RKO (cell line): ENCODE data around the gene SAMD4A.
"Not testable (repeated sequence)": the region's sequence is repeated elsewhere in the genome, so short reads cannot be mapped to it uniquely, and the experiment has no call there.

Source experiments
- DNase-seq: peaks from one replicate; pipeline ENCODE4 v3.0.0-alpha.2; 2016; ENCODE audit warnings: low spot score

The SAMD4A gene

DNA sequence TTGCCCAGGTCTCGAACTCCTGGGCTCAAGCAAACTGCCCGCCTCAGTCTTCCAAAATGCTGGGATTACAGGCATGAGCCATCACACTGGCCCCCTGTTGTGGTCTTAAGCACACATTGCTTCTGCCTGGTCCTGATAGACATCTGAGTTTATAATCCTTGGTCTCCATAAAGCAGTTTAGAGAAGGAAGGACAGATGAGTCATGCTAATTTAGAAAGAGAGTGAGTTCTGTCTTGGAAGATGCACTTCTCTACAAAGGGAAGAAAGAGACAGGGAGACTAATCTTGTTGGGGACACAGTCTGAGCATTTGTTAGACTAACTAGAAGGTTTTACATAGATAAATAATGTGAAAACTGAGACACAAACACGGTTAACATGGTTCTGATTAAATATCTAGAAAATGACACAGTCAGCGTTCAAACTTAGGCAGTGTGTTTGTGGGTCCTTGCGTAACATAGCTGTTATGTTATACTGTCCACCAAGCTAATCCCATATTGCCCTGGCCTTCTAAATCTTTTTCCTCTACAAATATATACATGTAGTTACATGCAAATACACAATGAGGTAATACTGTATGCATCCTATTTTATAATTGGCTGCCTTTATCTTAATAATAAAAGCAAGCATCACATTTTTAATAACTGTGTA, 31.0 kb downstream of the SAMD4A start:
- DNase-seq, result no peak

DNA sequence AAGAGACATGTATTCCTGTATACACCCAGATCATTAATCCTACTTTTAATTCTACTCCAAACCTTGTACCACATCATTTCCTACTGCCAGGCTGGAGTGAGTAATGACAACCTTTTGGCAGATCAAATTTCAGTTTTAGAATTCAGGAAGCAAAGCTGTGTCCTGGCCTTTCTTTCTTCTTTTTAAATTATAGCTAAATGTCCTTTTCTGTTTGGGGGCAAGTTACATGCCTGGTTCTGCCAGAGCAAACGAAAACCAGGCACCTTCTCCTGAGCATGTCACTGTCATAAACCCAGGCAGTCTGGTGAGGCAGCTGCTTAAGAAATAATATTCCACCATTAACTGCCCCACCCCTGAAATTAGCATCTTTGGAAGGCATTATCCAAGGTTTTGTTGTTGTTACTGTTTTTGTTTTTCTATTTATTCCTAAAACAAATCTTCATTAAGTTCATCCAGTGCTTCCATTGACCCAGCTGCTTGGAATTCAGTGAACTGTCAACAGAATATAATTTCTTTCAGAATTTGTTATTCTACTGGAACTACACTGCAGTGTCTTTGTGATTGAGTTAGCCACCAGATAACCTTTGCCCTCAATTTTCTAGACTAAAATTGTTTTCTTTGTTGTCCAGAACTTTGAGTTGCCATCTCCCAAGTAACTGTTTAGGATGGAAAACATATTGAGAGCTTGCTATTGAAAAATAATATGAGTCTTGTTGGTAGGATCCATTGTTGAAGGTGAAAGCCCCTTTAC, 33.2 kb downstream of the SAMD4A start:
- no peak for DNase-seq

DNA sequence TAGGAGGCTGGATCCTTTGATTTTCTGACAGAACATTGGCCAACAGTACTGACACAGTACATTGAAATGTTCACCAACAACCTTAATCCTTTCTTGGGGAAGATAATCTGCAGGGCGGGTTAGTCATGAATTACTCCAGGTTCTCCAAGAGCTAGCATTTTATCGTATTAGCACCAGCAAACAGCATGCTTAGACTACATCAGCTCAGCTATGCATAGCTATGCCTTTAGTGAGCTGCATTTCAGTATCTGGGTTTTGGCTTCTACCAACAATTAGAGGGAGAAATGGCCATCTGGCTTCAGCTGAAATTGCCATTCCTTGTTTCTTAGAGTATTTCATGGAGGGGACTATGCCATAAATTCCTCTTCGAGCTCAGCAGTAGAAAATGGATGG, 33.8 kb downstream of the SAMD4A start:
- DNase-seq, result no peak

DNA sequence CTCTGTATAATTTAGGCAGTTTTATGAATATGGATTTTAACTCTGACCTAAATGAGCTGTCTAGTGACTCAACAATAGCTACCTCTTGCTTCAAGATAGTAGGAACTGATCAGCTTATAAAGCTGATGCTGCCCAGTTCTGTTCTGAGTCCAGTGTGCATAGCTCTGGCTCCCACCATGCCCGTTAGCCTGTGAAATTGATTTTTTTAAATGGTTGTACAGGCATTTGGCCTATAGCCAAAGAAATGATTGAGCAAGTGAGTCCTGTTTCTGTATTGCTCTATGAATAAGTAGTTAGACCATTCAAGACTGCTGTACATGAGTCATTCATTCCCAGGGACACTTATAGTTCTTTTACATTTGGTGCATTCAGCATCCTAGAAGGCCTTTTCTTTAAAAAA, 36.4 kb downstream of the SAMD4A start:
- DNase-seq, result peak; percentile 58

DNA sequence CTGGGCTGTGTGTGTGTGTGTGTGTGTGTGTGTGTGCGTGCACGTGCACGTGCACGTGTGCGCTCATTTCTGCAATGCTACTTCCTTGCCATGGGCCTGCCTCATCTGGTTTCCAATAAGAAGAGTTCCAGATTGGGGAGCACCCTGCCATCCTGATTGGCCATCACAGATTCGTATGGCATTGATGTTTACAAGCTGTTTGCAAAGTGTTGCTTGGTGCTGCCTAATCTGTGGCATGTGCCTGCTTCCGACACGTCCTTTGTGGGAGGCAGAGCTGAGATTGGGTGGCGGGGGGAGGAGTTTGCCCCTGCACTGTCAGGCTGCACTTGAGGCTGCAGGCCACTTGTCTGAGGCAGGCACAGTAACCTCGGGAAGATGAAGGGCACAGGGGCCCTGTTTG, 39.2 kb downstream of the SAMD4A start:
- no peak for DNase-seq

DNA sequence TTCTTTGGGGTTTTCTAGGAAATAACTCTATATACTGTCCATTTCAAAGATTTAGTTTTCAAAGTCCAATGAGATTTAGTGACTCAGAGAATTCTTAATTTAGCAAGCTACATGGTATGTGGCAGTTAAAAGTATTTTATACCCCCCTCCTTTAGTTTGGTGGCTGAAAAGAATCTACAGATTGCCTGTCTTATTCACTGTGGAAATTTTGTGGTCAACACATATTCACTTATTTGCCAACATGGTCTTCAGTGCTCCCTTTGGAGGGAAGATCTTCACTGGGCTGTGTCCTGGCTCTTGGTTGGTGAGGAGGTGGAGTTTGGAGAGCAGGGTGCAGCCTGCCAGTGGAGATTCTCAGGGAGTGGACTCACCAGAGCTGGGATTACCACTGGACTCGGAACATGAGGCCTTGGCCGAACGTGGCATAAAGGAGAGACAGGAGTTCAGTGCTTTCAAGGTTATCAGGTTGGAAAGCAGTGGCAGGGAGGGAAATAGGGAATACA, 39.8 kb downstream of the SAMD4A start:
- no peak for DNase-seq

DNA sequence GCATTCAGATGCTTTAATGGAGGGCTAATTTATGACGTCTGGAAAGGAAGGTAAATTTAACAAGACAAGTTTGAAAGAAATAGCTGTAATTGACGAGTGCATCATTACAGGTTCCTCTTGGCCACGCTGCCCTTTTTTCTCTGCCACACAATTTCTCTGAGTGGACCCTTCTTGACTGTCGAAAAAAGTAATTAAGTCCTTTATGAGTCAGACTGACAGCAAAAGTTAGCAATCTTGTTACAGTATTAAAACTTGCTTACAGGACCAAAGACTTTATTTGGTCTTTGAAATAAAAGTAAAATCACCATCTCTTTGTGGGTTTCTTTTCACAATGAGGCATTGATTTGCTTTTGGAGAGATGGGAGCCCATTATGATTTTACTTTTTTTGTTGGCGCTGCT, 42.6 kb downstream of the SAMD4A start:
- no peak for DNase-seq

DNA sequence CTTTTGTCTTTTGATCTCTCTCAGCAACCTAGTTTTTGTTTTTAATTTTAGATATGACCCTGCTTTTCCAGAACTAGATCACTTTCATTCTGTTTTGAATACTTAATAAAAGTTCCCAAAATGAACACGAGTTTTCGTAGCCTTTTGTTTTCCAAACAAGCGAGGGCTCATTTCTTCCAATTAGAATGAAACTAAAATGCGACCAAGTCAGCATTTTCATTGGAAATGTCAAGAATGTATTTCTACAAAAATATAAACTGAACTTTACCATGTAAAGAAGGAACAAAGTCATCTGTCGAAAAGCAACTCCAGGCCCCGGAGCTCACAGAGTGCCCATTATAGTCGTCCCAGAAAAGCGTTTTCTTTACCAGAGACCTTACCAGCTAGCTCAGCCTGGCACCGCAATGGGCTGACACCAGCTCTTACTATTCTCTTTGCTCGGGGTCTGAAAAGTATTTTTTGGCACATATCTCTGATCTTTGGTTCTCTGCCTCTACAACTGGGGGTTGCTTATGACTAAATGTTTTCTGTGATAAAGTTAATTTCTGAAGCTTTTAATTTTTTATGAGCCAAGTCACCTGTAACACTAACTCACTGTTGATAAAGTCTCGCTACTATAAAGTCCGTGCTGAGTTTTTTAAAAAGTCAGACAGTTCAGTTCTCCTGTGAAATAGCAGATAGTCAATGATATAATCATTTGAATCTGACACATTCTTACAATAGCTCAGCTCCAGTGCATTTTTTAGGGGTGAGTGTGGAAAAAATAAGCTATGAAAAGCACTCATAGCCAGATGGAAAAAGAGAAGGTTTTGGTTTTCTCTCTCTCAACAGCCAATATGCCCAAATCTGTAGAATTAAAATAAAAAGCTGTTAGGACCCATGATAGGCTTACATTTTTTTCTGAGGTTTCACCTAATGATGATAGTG, 43.4 kb downstream of the SAMD4A start:
- DNase-seq, result no peak

- no peak for DNase-seq
Measured at GRCh38 chr14:54614296-54614695, 47.4 kb downstream of the SAMD4A start.

DNA sequence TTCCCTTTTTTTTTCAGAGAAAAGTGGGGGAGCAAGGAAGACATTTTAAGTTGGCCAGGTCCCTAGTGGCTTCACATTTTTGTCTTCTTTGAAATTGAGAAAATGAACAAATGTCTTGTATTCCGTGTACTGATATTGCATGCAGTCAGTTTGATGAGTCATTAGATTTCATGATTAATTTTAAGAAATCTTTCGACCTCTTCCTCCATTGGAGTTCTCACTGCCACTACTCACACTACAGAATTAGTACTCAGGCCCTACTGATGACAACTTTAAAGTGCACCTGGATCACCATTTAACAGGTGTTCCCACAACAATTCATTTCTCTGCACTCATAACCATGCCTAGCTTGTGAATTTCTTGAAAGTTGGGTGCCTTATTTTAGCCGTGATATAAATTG, 50.5 kb downstream of the SAMD4A start:
- peak; percentile 13 for DNase-seq

GRCh38 chr14:54621686-54622085, 54.8 kb downstream of the SAMD4A start:
- DNase-seq, result no peak

GRCh38 chr14:54622192-54622958, 55.4 kb downstream of the SAMD4A start:
- DNase-seq, result no peak

GRCh38 chr14:54623279-54624004, 56.5 kb downstream of the SAMD4A start:
- DNase-seq, result no peak

DNA sequence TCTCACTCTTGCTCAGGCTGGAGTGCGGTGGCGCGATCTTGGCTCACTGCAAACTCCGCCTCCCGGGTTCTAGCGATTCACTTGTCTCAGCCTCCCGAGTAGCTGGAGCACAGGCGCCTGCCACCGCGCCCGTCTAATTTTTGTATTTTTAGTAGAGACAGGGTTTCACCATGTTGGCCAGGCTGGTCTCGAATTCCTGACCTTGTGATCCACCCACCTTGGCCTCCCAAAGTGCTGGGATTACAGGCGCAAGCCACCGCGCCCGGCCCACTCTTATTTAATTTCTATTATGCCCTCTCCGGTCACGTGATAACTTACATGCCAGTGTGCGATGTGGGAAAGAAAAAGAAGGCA, 57.1 kb downstream of the SAMD4A start:
- DNase-seq, result not testable (repeated sequence)

DNA sequence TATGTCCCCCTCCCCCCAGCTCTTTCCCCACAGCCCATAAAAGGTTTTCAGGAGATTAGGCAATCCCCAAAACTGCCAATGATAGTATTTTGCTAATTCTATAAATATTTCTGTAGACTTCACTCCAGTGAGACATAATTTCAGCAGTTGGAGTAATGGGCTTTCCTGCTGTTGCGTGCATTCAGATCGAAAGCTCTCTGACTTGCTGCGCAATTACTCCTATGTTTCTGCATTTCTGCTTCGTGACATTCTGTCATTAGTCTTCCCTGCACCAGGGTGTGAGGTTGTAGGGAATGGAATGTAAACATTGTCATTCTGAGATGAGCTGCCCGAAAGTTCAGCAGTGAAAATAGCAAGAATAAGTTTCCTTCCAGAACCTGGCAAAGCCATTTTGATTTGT, 58.2 kb downstream of the SAMD4A start:
- no peak for DNase-seq

DNA sequence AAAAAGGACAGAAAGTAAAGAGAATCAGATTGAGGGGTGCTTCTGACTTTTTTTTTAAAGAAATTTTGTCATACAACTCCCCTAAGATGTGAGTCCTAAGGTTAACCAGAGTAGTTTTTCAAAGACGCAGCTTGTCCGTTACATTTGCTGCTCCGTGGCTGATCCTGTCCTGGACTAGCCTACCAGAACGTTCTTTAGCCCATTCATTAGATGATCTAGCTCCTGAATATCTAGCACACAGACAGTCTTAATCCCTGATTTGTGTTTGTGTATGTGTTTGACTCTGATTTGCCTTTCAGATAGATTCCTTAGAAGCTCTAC, 60.3 kb downstream of the SAMD4A start:
- no peak for DNase-seq

DNA sequence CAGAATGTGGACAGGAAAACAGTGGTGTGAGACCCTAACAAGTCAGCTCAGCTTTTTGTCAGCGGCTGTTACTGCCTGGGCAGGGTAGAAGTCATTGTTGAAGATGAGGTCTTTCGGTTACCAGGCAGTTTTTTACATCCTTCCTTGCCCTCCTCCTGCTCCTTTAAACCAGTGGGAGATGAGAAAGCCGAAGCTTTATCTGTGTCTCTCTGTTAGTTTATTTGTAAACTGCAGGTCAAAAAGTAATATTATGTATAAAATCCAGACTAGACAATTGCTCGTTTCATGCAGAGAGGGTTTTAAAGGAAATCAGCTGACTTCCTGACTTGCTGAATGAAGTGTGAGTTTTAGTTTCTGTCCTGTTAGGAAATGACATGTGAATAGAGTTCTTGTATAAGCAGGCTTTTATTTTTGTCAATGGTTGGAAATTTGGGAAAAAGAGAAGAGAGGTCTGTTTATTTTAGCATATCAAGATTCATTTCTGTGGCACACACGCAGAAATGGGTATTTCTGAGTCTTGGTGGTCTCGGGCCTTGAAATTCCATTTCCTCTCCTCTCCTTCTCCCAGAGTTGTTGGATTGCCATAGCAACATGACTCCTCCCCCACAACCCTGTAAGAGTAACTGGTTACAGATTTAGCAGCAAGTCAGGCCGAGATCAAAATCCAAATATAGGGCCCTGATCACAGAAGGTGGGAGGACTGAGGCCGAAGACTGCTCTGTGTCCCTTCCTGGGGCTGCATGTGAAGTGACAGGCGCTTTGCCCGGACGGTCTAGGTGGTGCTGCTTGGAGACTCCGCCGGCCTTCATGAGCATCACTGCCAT, 60.8 kb downstream of the SAMD4A start:
- no peak for DNase-seq

GRCh38 chr14:54629183-54629582, 62.3 kb downstream of the SAMD4A start:
- DNase-seq, result no peak

DNA sequence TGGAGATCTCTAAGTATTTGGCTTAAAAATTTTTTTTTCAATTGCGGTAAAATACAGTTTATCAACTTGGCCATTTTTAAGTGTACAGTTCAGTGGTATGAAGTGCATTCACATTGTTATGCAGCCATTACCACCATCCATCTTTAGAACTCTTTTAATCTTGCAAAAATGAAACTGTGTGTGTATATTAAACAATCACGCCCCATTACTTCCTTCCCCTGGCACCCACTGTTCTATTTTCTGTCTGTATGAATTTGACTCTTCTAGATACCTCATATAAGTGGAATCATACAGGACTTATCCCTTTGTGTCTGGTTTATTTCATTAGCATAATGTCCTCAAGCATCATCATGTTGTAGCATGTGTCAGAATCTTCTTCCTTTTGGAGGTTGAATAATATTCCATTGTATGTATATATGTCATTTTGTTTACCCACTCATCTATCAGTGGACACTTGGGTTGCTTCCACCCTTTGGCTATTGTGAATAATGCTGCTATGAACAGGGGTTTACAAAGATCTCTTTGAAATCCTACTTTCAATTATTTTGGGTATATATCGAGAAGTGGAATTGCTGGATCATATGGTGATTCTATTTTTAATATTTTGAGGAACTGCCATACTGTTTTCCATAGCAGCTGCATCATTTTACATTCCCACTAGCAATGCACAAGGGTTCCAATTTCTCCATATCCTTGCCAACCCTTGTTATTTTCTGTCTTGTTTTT, 62.9 kb downstream of the SAMD4A start:
- no peak for DNase-seq

GRCh38 chr14:54631016-54631415, 64.1 kb downstream of the SAMD4A start:
- no peak for DNase-seq
